GM19025 (cell line): Measurements from ENCODE around the gene CCDC106.

Source experiments
- ATAC-seq: cut with Tn5 transposase; IDR thresholded peaks from one replicate; pipeline ENCODE4 v1.9.1; 2021; ENCODE audit warnings: mild to moderate bottlenecking, low read depth, moderate library complexity; ENCODE audit not compliant: unreplicated experiment

Gene CCDC106

DNA sequence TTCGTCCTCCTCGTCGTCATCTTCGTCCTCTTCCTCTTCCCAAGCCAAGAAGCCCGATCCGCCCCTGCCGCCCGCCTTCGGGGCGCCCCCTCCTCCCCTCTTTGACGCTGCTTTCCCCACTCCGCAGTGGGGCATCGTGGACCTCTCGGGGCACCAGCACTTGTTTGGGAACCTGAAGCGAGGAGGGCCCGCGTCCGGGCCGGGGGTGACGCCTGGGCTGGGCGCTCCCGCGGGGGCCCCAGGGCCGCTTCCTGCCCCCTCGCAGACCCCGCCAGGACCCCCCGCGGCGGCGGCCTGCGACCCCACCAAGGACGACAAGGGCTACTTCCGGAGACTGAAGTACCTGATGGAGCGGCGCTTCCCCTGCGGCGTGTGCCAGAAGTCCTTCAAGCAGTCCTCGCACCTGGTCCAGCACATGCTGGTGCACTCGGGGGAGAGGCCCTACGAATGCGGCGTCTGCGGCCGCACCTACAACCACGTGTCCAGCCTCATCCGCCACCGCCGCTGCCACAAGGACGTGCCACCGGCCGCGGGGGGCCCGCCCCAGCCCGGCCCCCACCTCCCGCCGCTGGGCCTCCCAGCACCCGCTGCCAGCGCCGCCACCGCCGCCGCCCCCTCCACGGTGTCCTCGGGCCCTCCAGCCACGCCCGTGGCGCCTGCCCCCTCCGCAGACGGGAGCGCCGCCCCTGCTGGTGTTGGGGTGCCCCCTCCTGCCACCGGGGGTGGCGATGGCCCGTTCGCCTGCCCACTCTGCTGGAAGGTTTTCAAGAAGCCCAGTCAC, 33.9 kb upstream of the CCDC106 start:
- no peak for ATAC-seq

DNA sequence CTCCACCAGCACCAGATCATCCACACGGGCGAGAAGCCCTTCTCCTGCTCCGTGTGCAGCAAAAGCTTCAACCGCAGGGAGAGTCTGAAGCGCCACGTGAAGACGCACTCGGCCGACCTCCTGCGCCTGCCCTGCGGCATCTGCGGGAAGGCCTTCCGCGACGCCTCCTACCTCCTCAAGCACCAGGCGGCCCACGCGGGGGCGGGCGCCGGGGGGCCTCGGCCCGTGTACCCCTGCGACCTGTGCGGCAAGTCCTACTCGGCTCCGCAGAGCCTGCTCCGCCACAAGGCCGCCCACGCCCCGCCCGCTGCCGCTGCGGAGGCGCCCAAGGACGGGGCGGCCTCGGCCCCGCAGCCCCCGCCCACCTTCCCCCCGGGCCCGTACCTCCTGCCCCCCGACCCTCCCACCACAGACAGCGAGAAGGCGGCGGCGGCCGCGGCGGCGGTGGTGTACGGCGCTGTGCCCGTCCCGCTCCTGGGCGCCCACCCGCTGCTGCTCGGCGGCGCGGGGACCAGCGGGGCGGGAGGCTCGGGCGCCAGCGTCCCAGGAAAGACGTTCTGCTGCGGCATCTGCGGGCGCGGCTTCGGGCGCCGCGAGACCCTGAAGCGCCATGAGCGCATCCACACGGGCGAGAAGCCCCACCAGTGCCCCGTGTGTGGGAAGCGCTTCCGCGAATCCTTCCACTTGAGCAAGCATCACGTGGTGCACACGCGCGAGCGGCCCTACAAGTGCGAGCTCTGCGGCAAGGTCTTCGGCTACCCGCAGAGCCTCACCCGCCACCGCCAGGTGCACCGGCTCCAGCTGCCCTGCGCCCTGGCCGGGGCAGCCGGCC, 33.1 kb upstream of the CCDC106 start:
- ATAC-seq = no peak

- ATAC-seq = no peak
Measured at GRCh38 chr19:55615543-55616394, 32.2 kb upstream of the CCDC106 start.

- ATAC-seq = no peak
Measured at GRCh38 chr19:55616395-55616875, 31.6 kb upstream of the CCDC106 start.

GRCh38 chr19:55617426-55617825, 30.6 kb upstream of the CCDC106 start:
- no peak for ATAC-seq

GRCh38 chr19:55618426-55618825, 29.6 kb upstream of the CCDC106 start:
- ATAC-seq = no peak

GRCh38 chr19:55619286-55619685, 28.7 kb upstream of the CCDC106 start:
- no peak for ATAC-seq

DNA sequence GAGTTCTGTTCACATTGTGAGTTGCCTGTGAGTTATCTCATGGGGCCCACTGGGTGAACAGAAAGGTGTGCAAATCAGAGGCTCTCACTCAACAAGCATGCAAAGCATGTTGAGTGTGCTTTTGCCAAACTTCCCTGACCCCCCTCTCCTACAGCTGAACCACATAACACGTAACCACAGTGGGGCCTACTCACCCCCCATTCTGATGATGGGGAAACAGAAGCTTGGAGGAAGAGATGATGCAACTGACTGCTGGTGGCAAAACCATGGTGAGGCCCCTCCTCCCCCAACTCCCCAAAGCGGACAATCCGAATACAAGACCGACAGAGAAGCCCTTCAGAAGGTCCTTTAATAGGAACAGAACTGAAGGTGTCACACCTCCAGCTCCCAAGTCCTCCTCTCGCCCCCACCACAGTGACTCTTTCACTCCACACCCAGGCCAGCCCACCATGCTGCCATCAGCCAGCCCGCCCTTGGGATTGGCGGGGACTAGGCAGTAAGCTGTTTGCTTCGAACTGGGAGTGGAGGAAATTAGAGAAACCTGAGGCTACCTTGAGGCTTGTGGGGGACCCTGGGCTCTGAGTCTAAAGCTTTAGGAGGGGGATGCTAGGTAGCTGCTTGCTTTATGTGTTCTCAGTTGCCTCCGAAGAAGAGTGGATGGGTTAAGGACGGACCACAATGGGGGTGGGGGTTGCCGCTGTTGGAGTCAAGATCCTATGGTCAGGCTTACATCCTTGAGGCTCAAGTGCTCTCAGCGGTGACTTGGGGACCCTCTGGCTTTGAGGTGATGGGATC, 27.4 kb upstream of the CCDC106 start:
- no peak for ATAC-seq

DNA sequence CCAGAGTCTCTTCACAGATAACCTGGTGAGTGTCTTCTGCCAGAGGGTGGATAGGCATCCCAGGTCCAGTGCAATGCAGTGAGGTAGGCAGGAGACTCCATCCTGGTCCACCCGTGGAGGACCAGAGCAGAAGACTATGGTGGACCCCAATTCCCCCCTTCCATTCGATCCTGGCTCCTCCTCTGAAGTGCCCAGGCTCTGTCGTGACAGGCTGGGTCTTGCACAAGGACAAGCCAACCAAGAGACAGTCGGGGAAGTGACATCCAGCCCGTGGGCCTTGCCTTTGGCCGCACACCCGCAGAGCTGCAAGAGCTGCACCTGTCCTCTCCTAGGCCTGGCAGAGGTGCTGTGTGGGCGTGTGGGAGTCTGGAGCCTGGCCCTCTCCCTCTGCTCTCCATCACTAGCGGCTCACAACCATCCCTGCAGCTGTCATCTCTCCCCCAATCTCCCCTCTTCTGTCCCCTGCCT, 26.8 kb upstream of the CCDC106 start:
- ATAC-seq = no peak

DNA sequence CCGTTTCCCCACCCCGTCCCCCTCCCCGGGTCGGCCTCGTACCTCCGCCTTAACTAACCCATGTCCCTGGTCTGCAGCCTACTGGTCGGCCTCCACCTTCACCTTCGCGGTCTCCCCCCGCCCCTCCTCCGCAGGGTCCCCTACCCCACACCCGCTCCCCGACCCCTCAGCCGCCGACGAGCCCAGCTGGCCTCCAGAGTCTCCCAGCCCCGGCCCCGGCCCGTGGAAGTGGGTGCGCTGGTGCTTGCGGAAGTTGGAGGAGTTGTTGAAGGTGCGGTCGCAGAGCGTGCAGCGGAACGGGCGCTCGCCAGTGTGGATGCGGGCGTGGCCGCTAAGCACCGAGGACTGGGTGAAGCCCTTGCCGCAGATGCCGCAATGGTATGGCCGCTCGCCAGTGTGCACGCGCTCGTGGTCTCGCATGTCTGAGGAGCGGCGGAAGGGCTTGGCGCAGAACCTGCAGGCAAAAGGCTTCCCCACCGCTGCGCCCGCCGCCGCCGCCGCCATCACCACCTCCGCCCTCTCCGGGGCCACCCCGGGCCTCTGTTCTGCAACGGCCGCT, 26.3 kb upstream of the CCDC106 start:
- ATAC-seq = no peak

DNA sequence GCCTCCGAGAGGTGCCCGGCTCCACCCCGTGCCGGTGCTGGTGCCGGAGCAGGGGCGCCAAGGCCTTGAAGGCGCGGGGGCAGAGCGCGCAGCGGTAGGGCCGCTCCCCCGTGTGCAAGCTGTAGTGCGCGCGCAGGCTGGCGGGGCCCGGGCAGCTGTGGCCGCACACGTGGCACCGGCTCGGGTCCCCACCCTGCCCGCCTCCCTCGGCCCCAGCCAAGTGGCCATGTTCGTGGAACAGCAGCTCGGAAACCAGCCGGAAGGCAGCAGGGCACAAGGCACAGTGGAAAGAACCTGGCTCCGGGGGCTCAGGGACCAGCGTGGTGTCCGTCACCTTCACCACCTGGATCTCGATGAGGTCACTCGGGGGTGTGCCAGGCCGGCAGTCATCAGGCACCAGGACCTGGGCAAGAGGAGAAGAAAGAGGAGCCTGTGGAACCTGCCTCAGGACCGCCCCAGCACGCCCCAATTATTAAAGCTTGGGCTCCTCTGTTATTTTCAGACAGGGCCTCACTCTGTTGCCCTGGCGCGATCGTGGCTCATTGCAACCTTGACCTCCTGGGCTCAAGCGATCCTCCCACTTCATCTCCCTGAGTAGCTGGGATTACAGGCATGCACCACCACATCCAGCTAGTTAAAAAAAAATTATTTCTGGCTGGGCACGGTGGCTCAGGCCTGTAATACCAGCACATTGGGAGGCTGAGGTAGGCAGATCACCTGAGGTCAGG, 25.6 kb upstream of the CCDC106 start:
- no peak for ATAC-seq

DNA sequence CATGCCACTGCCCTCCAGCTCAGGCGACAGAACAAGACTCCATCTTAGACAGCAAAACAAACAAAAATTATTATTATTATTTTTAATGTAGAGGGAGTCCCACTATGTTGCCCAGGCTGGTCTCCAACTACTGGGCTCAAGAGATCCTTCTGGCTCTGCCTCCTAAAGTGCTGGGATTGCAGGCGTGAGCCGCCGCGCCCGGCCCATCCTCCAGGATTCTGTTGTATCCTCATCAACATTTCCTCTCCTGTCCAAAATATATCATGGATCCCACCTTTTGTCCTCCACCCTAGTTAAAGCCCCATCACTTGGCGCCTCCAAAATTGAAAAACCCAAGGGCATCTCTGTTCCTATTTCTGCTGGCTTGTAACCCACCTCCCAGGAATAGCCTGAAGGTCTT, 24.9 kb upstream of the CCDC106 start:
- no peak for ATAC-seq

GRCh38 chr19:55623561-55623960, 24.5 kb upstream of the CCDC106 start:
- ATAC-seq = no peak

DNA sequence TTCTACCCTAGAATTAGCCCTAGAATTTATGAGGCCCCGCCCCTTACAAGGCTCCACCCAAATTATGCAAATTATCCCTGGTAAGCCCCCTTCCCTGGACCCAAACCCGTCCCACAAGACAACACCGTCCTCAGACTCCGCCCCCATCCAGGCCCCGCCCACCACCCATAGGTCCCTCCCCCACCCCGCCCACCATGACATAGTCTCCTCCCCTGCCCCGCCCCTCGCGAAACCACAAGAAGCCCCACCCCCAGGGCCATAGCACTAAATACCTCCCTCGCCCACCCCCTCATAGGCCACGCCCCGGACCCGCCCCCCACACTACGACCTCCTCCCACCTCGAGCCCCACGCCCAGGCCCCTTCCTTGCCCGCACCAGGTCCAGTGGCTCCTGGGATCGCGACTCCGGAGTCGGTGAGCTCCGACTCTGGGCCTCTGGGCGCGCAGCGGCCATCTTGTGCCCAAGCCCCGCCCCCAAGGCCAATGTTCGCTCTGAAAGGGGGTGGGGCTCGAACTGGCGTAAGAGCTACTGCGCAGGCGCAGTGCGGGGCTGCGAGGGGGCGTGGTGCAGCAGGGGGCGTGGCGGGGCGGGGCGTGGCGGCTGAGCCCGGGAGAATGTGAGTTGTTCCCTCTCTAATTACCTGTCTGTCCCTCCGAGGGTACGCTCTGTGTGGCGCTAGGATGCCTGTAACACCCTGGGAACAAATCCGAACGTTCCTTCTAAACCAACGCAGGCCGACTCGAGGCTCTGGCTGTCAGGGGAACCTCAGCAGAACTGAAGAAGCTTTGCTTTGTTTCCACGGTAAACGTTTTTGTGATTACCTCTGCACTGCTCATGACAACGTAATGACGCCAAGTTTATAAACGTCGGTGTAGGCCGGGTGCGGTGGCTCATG, 23.7 kb upstream of the CCDC106 start, which contains the start of gene ZNF784:
ZNF784 (minus strand) TSS at position 458 of the 895 bp plus-strand sequence; CDS start at position 453, 5 bp downstream.
- peak; percentile 45 for ATAC-seq

DNA sequence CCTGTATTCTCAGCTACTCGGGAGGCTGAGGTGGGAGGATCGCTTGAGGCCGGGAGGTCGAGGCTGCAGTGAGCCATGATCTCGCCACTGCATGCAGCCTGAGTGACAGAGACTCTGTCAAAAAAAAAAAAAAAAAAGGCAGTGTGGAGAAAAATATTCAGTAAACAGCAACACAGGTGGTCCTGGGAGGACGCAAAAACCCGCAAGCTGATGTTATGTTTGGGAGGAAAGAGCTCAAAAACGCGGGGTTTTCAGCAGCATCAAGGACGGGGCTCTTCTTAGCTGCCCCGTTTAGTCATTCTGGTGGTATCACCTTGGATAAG, 23.0 kb upstream of the CCDC106 start:
- no peak for ATAC-seq

GRCh38 chr19:55626350-55626749, 21.7 kb upstream of the CCDC106 start:
- no peak for ATAC-seq

DNA sequence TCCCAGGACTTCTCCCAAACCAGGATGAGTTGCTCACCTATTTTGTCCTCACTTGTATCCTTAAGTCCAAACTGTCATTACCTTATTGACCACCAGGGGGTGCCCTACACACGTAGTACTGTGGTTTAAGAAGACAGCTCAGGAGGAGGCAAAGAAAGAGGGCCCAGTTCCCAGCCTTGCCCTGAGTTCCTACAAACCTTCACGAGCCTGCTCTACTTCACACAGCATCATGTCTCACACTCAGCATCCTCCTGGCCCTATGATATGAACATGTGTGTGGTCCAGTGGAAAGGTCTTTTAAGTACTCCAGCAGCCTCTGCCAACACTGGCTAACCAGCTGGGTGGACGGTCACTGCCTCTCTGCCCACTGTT, 15.6 kb upstream of the CCDC106 start:
- ATAC-seq = no peak

DNA sequence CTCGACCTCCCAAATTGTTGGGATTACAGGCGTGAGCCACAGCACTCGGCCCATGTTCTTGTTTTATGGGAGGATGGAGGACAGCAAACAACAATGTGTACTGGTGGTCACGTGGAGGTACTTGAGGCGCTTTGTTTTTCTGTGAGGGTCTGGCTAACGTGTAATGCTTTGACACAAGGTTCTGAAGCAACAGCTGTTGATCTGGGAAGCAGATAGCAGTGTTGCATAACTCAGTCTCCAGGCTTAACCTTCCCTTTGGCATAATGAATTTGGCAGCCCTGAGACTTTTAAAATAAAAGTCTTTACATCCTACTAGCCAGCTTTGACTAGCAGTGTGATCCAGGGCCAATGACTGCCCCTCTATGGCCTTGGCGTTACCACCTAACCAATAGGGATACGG, 14.2 kb upstream of the CCDC106 start:
- ATAC-seq = no peak
